Testis (tissue), 3 donors: ENCODE data around the gene RBL2. TPM values are rescaled to one million over a fixed set of nuclear protein-coding genes. Genes with fewer than 3 reads are reported as not detected.

Experiments
- DNase-seq: peaks from one replicate; pipeline ENCODE4 v3.0.0-alpha.2; 2019
- H3K27ac ChIP-seq, 2 donors: fragments of 200-600 bp; sonication (generic); one replicate each; pipeline ENCODE4 v1.5.1; 2019
- H3K27me3 ChIP-seq: fragments of 200-600 bp; sonication (generic); one replicate; pipeline ENCODE4 v1.5.1; 2019
- H3K36me3 ChIP-seq: fragments of 200-600 bp; sonication (generic); one replicate; pipeline ENCODE4 v1.5.1; 2017; ENCODE audit warnings: low read depth; ENCODE audit errors: missing control alignments
- H3K4me1 ChIP-seq: fragments of 200-600 bp; sonication (generic); one replicate; pipeline ENCODE4 v1.5.1; 2019
- H3K4me3 ChIP-seq, 2 donors: fragments of 200-600 bp; sonication (generic); one replicate each; pipeline ENCODE4 v1.5.1; 2017 to 2019
- H3K9me3 ChIP-seq: fragments of 200-600 bp; sonication (generic); one replicate; pipeline ENCODE4 v1.5.1; 2017
- CTCF ChIP-seq, 3 experiments: fragments of 450-650 bp in 2 of 3; fragments of 200-600 bp in 1 of 3; sonication (generic) in 1 of 3; IDR thresholded peaks; one replicate each; pipeline ENCODE4 v1.5.1; 2016 to 2019; ENCODE audit warnings: antibody characterized with exemption in 3 of 3, mild to moderate bottlenecking in 2 of 3, moderate library complexity in 1 of 3
- POLR2A ChIP-seq: fragments of 450-650 bp; IDR thresholded peaks from one replicate; pipeline ENCODE4 v1.6.1; 2017; ENCODE audit warnings: antibody characterized with exemption, mild to moderate bottlenecking, moderate library complexity
- WGBS, 2 donors: methylation state at CpG; one replicate each; pipeline ENCODE4 v1.1.5; 2018; 5-methylcytosine and 5-hydroxymethylcytosine counted together
- intact Hi-C: fragments of 100-400 bp; cut with DNase I; formaldehyde crosslinking; loops from one replicate; pipeline ENCODE4 v1.15.1; 2023; ENCODE audit warnings: low total_unique reads
- polyA plus RNA-seq: library from polyadenylated mRNA; stranded (reverse); fragments of 350-450 nt; fragmentation: Illumina TruSeq; extraction: RNeasy Lipid Tissue Mini Kit (QIAGEN cat#74804); gene quantifications from one replicate; pipeline ENCODE4 v1.2.3, GENCODE V29; 2014; ENCODE audit warnings: low read depth, low replicate concordance; ENCODE audit not compliant: insufficient read depth
- total RNA-seq, 2 donors: library from RNA; depleted of rRNA; stranded (reverse); fragments of >200 nt; gene quantifications; one replicate each; pipeline ENCODE4 v1.2.3, GENCODE V29; 2016

RBL2 gene
- total and polyA plus RNA-seq, 3 donors from 2014 or later: 99.1 to 117 (median 106) TPM

GRCh38 chr16:53484542-53484941, 50.3 kb downstream of the RBL2 start:
- no peaks in the 10 kb centered on the region for H3K9me3 ChIP-seq
- 97 to 100% methylated on average over 2 of the region's 2 CpGs for WGBS, 2 donors
- TF ChIP-seq POLR2A: no peak
- no peak for TF ChIP-seq CTCF (IDR thresholded peaks at IDR 0.05)
- no peak overlapping the region for H3K4me3 ChIP-seq
- H3K27me3 ChIP-seq: no peaks in the 10 kb centered on the region
- H3K27ac ChIP-seq: no peak overlapping the region
- intact Hi-C loops: no loop called here
- no peaks in the 10 kb centered on the region for H3K36me3 ChIP-seq
- no peak for DNase-seq
- H3K4me1 ChIP-seq: no peaks in the 10 kb centered on the region

- DNase-seq: no peak
- Histone ChIP-seq H3K27me3 (no peaks in the 10 kb centered on the region), H3K4me1 (no peaks in the 10 kb centered on the region), H3K9me3 (no peaks in the 10 kb centered on the region), H3K27ac (no peak overlapping the region), H3K4me3 (no peak overlapping the region), H3K36me3 (no peaks in the 10 kb centered on the region)
- intact Hi-C loops: no loop called here
- no peak for TF ChIP-seq CTCF (IDR thresholded peaks at IDR 0.05)
- TF ChIP-seq POLR2A: no peak
Measured at GRCh38 chr16:53486230-53486629, 52.0 kb downstream of the RBL2 start.

- H3K36me3 ChIP-seq: no peaks in the 10 kb centered on the region
- intact Hi-C loops: no loop called here
- DNase-seq: no peak
Measured at GRCh38 chr16:53489755-53490154, 55.5 kb downstream of the RBL2 start.

GRCh38 chr16:53492503-53492902, 58.2 kb downstream of the RBL2 start:
- DNase-seq: no peak
- H3K27me3 ChIP-seq: no peaks in the 10 kb centered on the region
- H3K27ac ChIP-seq: no peak overlapping the region
- no peak overlapping the region for H3K4me3 ChIP-seq
- WGBS, 2 donors: 92 to 95% methylated on average over 1 of the region's 1 CpG
- no peaks in the 10 kb centered on the region for H3K9me3 ChIP-seq
- intact Hi-C loops: no loop called here
- no peaks in the 10 kb centered on the region for H3K4me1 ChIP-seq
- H3K36me3 ChIP-seq: no peaks in the 10 kb centered on the region
- no peak for TF ChIP-seq CTCF (IDR thresholded peaks at IDR 0.05)
- no peak for TF ChIP-seq POLR2A

More at GRCh38 chr16:53489755-53490154, 55.5 kb downstream of the RBL2 start:
- Histone ChIP-seq H3K9me3 (no peaks in the 10 kb centered on the region), H3K4me1 (no peaks in the 10 kb centered on the region), H3K4me3 (no peak overlapping the region), H3K27ac (no peak overlapping the region), H3K27me3 (no peaks in the 10 kb centered on the region)
- TF ChIP-seq CTCF (IDR thresholded peaks at IDR 0.05): no peak
- no peak for TF ChIP-seq POLR2A
- WGBS, 2 donors: 44 to 67% methylated on average over 1 of the region's 1 CpG

GRCh38 chr16:53494636-53495035, 60.4 kb downstream of the RBL2 start:
- Histone ChIP-seq H3K4me1 (no peaks in the 10 kb centered on the region), H3K36me3 (no peaks in the 10 kb centered on the region), H3K27me3 (no peaks in the 10 kb centered on the region), H3K9me3 (no peaks in the 10 kb centered on the region), H3K27ac (no peak overlapping the region), H3K4me3 (no peak overlapping the region)
- 92 to 95% methylated on average over 6 of the region's 6 CpGs for WGBS, 2 donors
- intact Hi-C loops: no loop called here
- no peak for TF ChIP-seq CTCF (IDR thresholded peaks at IDR 0.05)
- no peak for TF ChIP-seq POLR2A
- no peak for DNase-seq
